ENCODE results near the gene ZCCHC14. TPM values are rescaled to one million over a fixed set of nuclear protein-coding genes. Genes with fewer than 3 reads are reported as not detected.

Gene ZCCHC14
- total and polyA plus RNA-seq, 2 of the 13 experiments (the other 11 are each of a cell fraction or from before 2014, with no cell fraction given): 12.4 to 12.5 TPM

GRCh38 chr16:87387942-87388817, 104.6 kb downstream of the ZCCHC14 start (continued):
- TF ChIP-seq, protein P1, sequence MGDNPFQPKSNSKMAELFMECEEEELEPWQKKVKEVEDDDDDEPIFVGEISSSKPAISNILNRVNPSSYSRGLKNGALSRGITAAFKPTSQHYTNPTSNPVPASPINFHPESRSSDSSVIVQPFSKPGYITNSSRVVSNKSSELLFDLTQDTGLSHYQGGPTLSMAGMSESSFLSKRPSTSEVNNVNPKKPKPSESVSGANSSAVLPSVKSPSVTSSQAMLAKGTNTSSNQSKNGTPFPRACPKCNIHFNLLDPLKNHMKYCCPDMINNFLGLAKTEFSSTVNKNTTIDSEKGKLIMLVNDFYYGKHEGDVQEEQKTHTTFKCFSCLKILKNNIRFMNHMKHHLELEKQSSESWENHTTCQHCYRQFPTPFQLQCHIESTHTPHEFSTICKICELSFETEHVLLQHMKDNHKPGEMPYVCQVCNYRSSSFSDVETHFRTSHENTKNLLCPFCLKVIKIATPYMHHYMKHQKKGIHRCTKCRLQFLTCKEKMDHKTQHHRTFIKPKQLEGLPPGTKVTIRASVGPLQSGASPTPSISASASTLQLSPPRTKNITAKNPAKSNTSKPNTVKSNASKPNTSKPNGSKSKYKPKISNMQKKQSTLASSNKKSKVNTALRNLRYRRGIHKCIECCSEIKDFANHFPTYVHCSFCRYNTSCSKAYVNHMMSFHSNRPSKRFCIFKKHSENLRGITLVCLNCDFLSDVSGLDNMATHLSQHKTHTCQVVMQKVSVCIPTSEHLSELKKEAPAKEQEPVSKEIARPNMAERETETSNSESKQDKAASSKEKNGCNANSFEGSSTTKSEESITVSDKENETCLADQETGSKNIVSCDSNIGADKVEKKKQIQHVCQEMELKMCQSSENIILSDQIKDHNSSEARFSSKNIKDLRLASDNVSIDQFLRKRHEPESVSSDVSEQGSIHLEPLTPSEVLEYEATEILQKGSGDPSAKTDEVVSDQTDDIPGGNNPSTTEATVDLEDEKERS (CRISPR knock-in tag; IDR thresholded peaks at IDR 0.05): peak; percentile 61; the same call in 1 of the 2 replicates
- TF ChIP-seq ZKSCAN1 (IDR thresholded peaks at IDR 0.05; ENCODE audit: low read length) (peak; percentile 78; the same call in 1 of the 2 replicates), U2AF1 (optimal IDR thresholded peaks at IDR 0.05; ENCODE audit: low read depth, low read length) (peak; percentile 80), MXD4 (CRISPR knock-in tag; IDR thresholded peaks at IDR 0.05) (peak; percentile 86), MAZ (IDR thresholded peaks at IDR 0.05; ENCODE audit: borderline replicate concordance, low read depth, low read length) (peak; percentile 71; the same call in 1 of the 2 replicates), MAZ (CRISPR knock-in tag; IDR thresholded peaks at IDR 0.05; ENCODE audit: low read depth) (0 out of 2 replicates have a peak, but pooled peaks have one; percentile 32), ATF2 (CRISPR knock-in tag; IDR thresholded peaks at IDR 0.05) (peak; percentile 87), REPIN1 (CRISPR knock-in tag; IDR thresholded peaks at IDR 0.05; ENCODE audit: borderline replicate concordance, low read depth) (peak; percentile 70; the same call in 1 of the 2 replicates), ELF1 (CRISPR knock-in tag; IDR thresholded peaks at IDR 0.05) (peak; percentile 98), ZNF124 (CRISPR knock-in tag; IDR thresholded peaks at IDR 0.05) (0 out of 2 replicates have a peak, but pooled peaks have one; percentile 58), ZNF275 (CRISPR knock-in tag; IDR thresholded peaks at IDR 0.05; ENCODE audit: borderline replicate concordance) (peak; percentile 83; the same call in 1 of the 2 replicates), ATF1 (CRISPR knock-in tag; IDR thresholded peaks at IDR 0.05) (peak; percentile 98), ZMYM2 (CRISPR knock-in tag; IDR thresholded peaks at IDR 0.05) (0 out of 2 replicates have a peak, but pooled peaks have one; percentile 14), HMGXB4 (CRISPR knock-in tag; IDR thresholded peaks at IDR 0.05; ENCODE audit: borderline replicate concordance in 1 of 2, low read depth in 1 of 2) (peak in 1 of 2 experiments; percentile 64; a peak in 2 of 4 replicates)
- TF ChIP-seq, protein P2, sequence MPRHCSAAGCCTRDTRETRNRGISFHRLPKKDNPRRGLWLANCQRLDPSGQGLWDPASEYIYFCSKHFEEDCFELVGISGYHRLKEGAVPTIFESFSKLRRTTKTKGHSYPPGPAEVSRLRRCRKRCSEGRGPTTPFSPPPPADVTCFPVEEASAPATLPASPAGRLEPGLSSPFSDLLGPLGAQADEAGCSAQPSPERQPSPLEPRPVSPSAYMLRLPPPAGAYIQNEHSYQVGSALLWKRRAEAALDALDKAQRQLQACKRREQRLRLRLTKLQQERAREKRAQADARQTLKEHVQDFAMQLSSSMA (CRISPR knock-in tag; IDR thresholded peaks at IDR 0.05): peak; percentile 100
- TF ChIP-seq, protein P3, sequence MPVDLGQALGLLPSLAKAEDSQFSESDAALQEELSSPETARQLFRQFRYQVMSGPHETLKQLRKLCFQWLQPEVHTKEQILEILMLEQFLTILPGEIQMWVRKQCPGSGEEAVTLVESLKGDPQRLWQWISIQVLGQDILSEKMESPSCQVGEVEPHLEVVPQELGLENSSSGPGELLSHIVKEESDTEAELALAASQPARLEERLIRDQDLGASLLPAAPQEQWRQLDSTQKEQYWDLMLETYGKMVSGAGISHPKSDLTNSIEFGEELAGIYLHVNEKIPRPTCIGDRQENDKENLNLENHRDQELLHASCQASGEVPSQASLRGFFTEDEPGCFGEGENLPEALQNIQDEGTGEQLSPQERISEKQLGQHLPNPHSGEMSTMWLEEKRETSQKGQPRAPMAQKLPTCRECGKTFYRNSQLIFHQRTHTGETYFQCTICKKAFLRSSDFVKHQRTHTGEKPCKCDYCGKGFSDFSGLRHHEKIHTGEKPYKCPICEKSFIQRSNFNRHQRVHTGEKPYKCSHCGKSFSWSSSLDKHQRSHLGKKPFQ (CRISPR knock-in tag; IDR thresholded peaks at IDR 0.05; ENCODE audit: insufficient replicate concordance): no peak

Data from HepG2 (cell line).